COLO668 (cell line): ENCODE data around the gene SEMA7A.
"Not testable (repeated sequence)": the region's sequence is repeated elsewhere in the genome, so short reads cannot be mapped to it uniquely, and the experiment has no call there.

ENCODE experiments used
- DNase-seq: peaks from one replicate; lab custom pipeline; 2025; ENCODE audit not compliant: unreplicated experiment; lab: John Stamatoyannopoulos, UW

The SEMA7A gene

GRCh38 chr15:74402337-74402841, 31.4 kb downstream of the SEMA7A start:
- DNase-seq = no peak

GRCh38 chr15:74400915-74401757, 32.6 kb downstream of the SEMA7A start:
- no peak for DNase-seq

GRCh38 chr15:74400313-74400860, 33.4 kb downstream of the SEMA7A start:
- no peak for DNase-seq

GRCh38 chr15:74399511-74400312, 34.0 kb downstream of the SEMA7A start:
- no peak for DNase-seq

GRCh38 chr15:74399100-74399499, 34.7 kb downstream of the SEMA7A start:
- no peak for DNase-seq

GRCh38 chr15:74398183-74398582, 35.6 kb downstream of the SEMA7A start:
- DNase-seq = no peak

- no peak for DNase-seq
Measured at GRCh38 chr15:74397239-74398068, 36.3 kb downstream of the SEMA7A start.

- DNase-seq = no peak
Measured at GRCh38 chr15:74396445-74397238, 37.1 kb downstream of the SEMA7A start.

- DNase-seq = no peak
Measured at GRCh38 chr15:74396146-74396438, 37.7 kb downstream of the SEMA7A start.

- DNase-seq = no peak
Measured at GRCh38 chr15:74395319-74396145, 38.2 kb downstream of the SEMA7A start.

- DNase-seq = no peak
Measured at GRCh38 chr15:74394090-74394846, 39.5 kb downstream of the SEMA7A start.

- DNase-seq = no peak
Measured at GRCh38 chr15:74393423-74393822, 40.3 kb downstream of the SEMA7A start.

- DNase-seq = no peak
Measured at GRCh38 chr15:74392902-74393301, 40.9 kb downstream of the SEMA7A start.

- no peak for DNase-seq
Measured at GRCh38 chr15:74392451-74392830, 41.3 kb downstream of the SEMA7A start.

GRCh38 chr15:74391582-74392450, 41.9 kb downstream of the SEMA7A start:
- no peak for DNase-seq

- DNase-seq = no peak
Measured at GRCh38 chr15:74390647-74391288, 43.0 kb downstream of the SEMA7A start.

- not testable (repeated sequence) for DNase-seq
Measured at GRCh38 chr15:74390049-74390646, 43.6 kb downstream of the SEMA7A start.
